ENCODE measurements around the gene MAST1. TPM values are rescaled to one million over a fixed set of nuclear protein-coding genes. Genes with fewer than 3 reads are reported as not detected.
"Not testable (repeated sequence)": the region's sequence is repeated elsewhere in the genome, so short reads cannot be mapped to it uniquely, and the experiment has no call there.

Gene MAST1
- total and polyA plus RNA-seq, 2 experiments from 2014 or later: 0.20 to 0.54 TPM

DNA sequence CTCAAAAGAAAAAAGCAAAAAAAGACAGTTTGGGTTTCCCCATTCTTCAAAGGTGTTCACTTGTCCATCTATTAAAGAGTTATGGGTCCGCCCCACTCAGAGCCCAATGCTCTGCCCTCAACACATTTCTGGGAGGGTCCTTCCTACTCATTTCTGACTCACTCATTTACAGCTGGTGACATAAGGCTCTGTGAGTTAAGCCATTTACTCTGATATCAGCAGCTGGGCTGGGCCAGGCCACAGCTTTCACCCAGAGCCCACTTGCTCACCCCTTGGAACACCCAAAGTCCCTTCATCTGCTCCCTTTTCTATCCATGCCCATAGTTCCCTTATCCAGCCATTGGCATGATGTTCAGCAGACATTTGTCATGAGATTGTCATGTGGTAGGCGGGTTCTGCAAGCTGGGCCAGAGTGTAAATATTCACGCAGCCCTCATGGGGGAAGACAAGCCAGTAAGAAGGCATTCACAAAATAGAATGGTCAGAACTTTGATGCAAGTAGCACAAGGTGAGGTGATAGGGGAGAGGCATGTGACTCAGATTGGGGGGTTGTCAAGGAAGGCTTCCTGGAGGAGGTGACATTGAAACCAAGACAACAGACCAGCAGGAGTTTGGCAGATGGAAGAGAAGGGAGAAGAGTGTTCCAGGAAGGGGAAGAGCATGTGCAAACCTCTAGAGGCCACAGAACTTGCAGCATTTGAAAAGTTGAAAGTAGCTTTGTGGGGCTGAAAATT, 5.9 kb downstream of the MAST1 start:
- H2AFZ ChIP-seq: no peak overlapping the region
- no peaks in the 10 kb centered on the region for H3K4me1 ChIP-seq (ENCODE audit: insufficient read depth)
- 87% methylated on average over 3 of the region's 3 CpGs for WGBS (ENCODE audit: low lambda C conversion rate, missing lambda C conversion rate)
- H3K27ac ChIP-seq: no peak overlapping the region
- no peak for DNase-seq (ENCODE audit: low spot score)
- peaks cover 29% of the 10 kb centered on the region for H3K27me3 ChIP-seq
- H3K36me3 ChIP-seq (replicated peaks; ENCODE audit: insufficient read depth, low read depth): no peaks in the 10 kb centered on the region
- TF ChIP-seq EZH2phosphoT487 (IDR thresholded peaks at IDR 0.05; ENCODE audit: low read depth, severe bottlenecking, unreplicated experiment): no peak
- TF ChIP-seq, protein P1, sequence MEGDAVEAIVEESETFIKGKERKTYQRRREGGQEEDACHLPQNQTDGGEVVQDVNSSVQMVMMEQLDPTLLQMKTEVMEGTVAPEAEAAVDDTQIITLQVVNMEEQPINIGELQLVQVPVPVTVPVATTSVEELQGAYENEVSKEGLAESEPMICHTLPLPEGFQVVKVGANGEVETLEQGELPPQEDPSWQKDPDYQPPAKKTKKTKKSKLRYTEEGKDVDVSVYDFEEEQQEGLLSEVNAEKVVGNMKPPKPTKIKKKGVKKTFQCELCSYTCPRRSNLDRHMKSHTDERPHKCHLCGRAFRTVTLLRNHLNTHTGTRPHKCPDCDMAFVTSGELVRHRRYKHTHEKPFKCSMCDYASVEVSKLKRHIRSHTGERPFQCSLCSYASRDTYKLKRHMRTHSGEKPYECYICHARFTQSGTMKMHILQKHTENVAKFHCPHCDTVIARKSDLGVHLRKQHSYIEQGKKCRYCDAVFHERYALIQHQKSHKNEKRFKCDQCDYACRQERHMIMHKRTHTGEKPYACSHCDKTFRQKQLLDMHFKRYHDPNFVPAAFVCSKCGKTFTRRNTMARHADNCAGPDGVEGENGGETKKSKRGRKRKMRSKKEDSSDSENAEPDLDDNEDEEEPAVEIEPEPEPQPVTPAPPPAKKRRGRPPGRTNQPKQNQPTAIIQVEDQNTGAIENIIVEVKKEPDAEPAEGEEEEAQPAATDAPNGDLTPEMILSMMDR (IDR thresholded peaks at IDR 0.05; ENCODE audit: poor library complexity): no peak
- no peak for TF ChIP-seq EZH2 (IDR thresholded peaks at IDR 0.05; ENCODE audit: borderline replicate concordance)
- no peaks in the 10 kb centered on the region for H3K9me2 ChIP-seq (replicated peaks; ENCODE audit: insufficient read depth)
- no peaks in the 10 kb centered on the region for H4K20me1 ChIP-seq (ENCODE audit: insufficient read depth, poor library complexity, severe bottlenecking)
- H3K4me2 ChIP-seq: no peak overlapping the region
- no peaks in the 10 kb centered on the region for H3K79me2 ChIP-seq
- no peaks in the 10 kb centered on the region for H3K9me3 ChIP-seq (ENCODE audit: low read depth)
- no peak overlapping the region for H3K4me3 ChIP-seq

DNA sequence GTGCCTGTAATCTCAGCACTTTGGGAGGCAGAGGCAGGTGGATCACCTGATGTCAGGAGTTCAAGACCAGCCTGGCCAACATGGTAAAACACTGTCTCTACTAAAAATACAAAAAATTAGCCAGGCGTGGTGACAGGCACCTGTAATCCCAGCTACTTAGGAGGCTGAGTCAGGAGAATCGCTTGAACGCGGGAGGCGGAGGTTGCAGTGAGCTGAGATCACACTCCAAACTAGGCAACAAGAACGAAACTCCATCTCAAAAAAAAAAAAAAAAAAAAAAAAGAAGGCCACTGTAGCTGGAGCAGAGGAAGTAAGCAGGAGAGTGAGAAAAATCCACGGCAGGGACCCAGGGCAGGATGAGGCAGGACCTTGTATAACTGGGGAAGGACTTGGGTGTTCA, 8.3 kb downstream of the MAST1 start:
- not testable (repeated sequence) for H2AFZ ChIP-seq
- WGBS (ENCODE audit: low lambda C conversion rate, missing lambda C conversion rate): 91% methylated on average over 6 of the region's 7 CpGs

DNA sequence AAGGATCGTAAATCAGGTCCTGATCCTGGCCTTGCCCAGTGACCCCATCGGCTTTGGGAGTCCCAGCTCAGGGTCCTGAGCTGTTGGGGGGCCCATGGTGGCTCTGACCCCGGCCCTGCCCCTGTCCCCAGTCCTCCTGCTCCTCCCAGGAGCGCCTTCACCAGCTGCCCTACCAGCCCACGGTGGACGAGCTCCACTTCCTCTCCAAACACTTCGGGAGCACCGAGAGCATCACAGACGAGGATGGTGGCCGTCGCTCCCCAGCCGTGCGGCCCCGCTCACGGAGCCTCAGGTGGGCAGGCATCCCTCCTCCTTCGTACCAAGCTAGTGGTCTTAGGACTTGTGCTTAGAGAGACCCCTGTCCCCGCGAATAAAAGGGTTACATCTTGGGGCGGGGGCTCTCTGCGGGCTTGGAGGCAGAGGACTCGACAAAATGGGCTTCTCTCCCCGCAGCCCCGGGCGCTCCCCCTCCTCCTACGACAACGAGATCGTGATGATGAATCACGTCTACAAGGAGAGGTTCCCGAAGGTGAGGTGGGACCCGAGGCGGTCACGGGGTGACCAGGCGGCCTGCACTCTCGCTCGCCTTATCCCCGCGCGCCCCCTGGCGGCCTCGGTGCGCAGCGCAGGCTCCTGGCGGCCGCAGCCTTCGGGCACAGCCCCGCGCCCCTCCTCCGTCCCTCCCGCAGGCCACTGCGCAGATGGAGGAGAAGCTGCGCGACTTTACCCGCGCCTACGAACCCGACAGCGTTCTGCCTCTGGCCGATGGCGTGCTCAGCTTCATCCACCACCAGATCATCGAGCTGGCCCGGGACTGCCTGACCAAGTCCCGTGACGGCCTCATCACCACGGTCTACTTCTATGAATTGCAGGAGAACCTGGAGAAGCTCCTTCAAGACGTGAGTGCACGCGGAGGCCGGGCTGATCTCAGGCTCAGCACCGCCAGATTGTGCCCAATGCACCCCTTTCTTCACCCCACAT, 9.1 kb downstream of the MAST1 start:
- Histone ChIP-seq H3K27me3 (no peaks in the 10 kb centered on the region), H3K9me2 (replicated peaks; ENCODE audit: insufficient read depth) (no peaks in the 10 kb centered on the region), H2AFZ (peak overlapping the region; percentile 59)

More for the DNA sequence above, 8.3 kb downstream of the MAST1 start:
- H3K4me3 ChIP-seq; H3K79me2 ChIP-seq; H3K4me2 ChIP-seq; H3K36me3 ChIP-seq (replicated peaks; ENCODE audit: insufficient read depth, low read depth); H3K9me3 ChIP-seq (ENCODE audit: low read depth); H3K4me1 ChIP-seq (ENCODE audit: insufficient read depth); DNase-seq (ENCODE audit: low spot score); H3K27me3 ChIP-seq; H4K20me1 ChIP-seq (ENCODE audit: insufficient read depth, poor library complexity, severe bottlenecking); H3K9me2 ChIP-seq (replicated peaks; ENCODE audit: insufficient read depth); H3K27ac ChIP-seq: not testable (repeated sequence)

More for the DNA sequence above, 9.1 kb downstream of the MAST1 start:
- H3K9me3 ChIP-seq (ENCODE audit: low read depth): no peaks in the 10 kb centered on the region
- peak; percentile 93 for DNase-seq (ENCODE audit: low spot score)
- no peaks in the 10 kb centered on the region for H3K4me1 ChIP-seq (ENCODE audit: insufficient read depth)
- no peak overlapping the region for H3K4me3 ChIP-seq
- 27% methylated on average over 63 of the region's 69 CpGs for WGBS (ENCODE audit: low lambda C conversion rate, missing lambda C conversion rate)
- no peaks in the 10 kb centered on the region for H3K36me3 ChIP-seq (replicated peaks; ENCODE audit: insufficient read depth, low read depth)
- peak overlapping the region; percentile 76 for H3K4me2 ChIP-seq
- H4K20me1 ChIP-seq (ENCODE audit: insufficient read depth, poor library complexity, severe bottlenecking): no peaks in the 10 kb centered on the region
- no peak overlapping the region for H3K27ac ChIP-seq
- TF ChIP-seq, protein P1 (IDR thresholded peaks at IDR 0.05; ENCODE audit: poor library complexity): peak; percentile 99
- no peak for TF ChIP-seq EZH2phosphoT487 (IDR thresholded peaks at IDR 0.05; ENCODE audit: low read depth, severe bottlenecking, unreplicated experiment)
- no peak for TF ChIP-seq EZH2 (IDR thresholded peaks at IDR 0.05; ENCODE audit: borderline replicate concordance)
- no peaks in the 10 kb centered on the region for H3K79me2 ChIP-seq

All from hepatocyte (in vitro differentiated cells).